K562 (cell line): ENCODE measurements around the gene NUP43.

Experiments used
- CHD1 ChIP-seq: fragments of 200-600 bp; sonication (generic); IDR thresholded peaks from one replicate; pipeline ENCODE4 v1.6.1; 2012; ENCODE audit warnings: mild to moderate bottlenecking, moderate library complexity, low read length, inconsistent platforms
- CHD4 ChIP-seq: fragments of 200-600 bp; sonication (generic); IDR thresholded peaks from 3 replicates; pipeline ENCODE4 v1.6.1; 2012; ENCODE audit warnings: low read depth, mild to moderate bottlenecking, mixed read lengths, low read length, inconsistent platforms; ENCODE audit not compliant: insufficient read depth, insufficient replicate concordance, poor library complexity, severe bottlenecking
- CTCF ChIP-seq, 3 experiments: IDR thresholded peaks in 2 of 3; conservative IDR thresholded peaks in 1 of 3; 2 replicates each; pipeline ENCODE4 v1.5.1; 2011 to 2012; ENCODE audit warnings: low read length in 3 of 3, mild to moderate bottlenecking in 3 of 3, control low read depth in 2 of 3, improper control_type of control experiment in 1 of 3, inconsistent platforms in 1 of 3, low read depth in 1 of 3, mixed read lengths in 1 of 3, moderate library complexity in 1 of 3; ENCODE audit not compliant: insufficient read depth in 2 of 3
- EZH2 ChIP-seq: IDR thresholded peaks from 2 replicates; pipeline ENCODE4 v1.6.1; 2012; ENCODE audit warnings: low read depth, mild to moderate bottlenecking, inconsistent platforms, low read length, borderline replicate concordance
- FOXP4 ChIP-seq: sonication (generic); formaldehyde crosslinking; IDR thresholded peaks from 2 replicates; pipeline ENCODE4 v1.8.0; 2022; ENCODE audit warnings: mild to moderate bottlenecking, missing genetic modification reagents, borderline replicate concordance
- IRF2 ChIP-seq: sonication (generic); formaldehyde crosslinking; IDR thresholded peaks from 2 replicates; pipeline ENCODE4 v1.8.1; 2022; ENCODE audit warnings: mild to moderate bottlenecking, missing genetic modification reagents
- MAFF ChIP-seq: IDR thresholded peaks from 2 replicates; pipeline ENCODE4 v1.6.1; 2012; ENCODE audit warnings: low read length, improper control_type of control experiment
- MTF1 ChIP-seq: fragments of 250-450 bp; sonication (Bioruptor Pico); IDR thresholded peaks from 2 replicates; pipeline ENCODE4 v1.9.0; 2021; ENCODE audit warnings: moderate library complexity, mild to moderate bottlenecking, inconsistent platforms, borderline replicate concordance
- POLR2G ChIP-seq: fragments of 200-400 bp; formaldehyde crosslinking; IDR thresholded peaks from 2 replicates; pipeline ENCODE4 v1.6.1; 2017; ENCODE audit warnings: low read depth, mild to moderate bottlenecking, antibody characterized with exemption, low read length, moderate library complexity
- RFX5 ChIP-seq: IDR thresholded peaks from 2 replicates; pipeline ENCODE4 v1.6.1; 2011; ENCODE audit warnings: low read depth, mild to moderate bottlenecking, improper control_type of control experiment, low read length
- STAG1 ChIP-seq: sonication (generic); formaldehyde crosslinking; IDR thresholded peaks from 2 replicates; pipeline ENCODE4 v1.5.0; 2020; ENCODE audit warnings: missing genetic modification reagents, borderline replicate concordance
- ZNF12 ChIP-seq: sonication (generic); formaldehyde crosslinking; IDR thresholded peaks from 2 replicates; pipeline ENCODE4 v1.4.0; 2020; ENCODE audit warnings: mild to moderate bottlenecking, missing genetic modification reagents
- ZNF184 ChIP-seq: sonication (generic); formaldehyde crosslinking; IDR thresholded peaks from 2 replicates; pipeline ENCODE4 v1.5.0; 2020; ENCODE audit warnings: missing genetic modification reagents
- ZNF253 ChIP-seq: fragments of 250-450 bp; sonication (Bioruptor Pico); conservative IDR thresholded peaks from 2 replicates; pipeline ENCODE4 v1.6.1; 2021; ENCODE audit warnings: mild to moderate bottlenecking

- no peak for TF ChIP-seq ZNF253 (CRISPR knock-in tag)
- TF ChIP-seq RFX5: no peak
- no peak for TF ChIP-seq ZNF12
- no peak for TF ChIP-seq STAG1 (CRISPR knock-in tag)
- no peak for TF ChIP-seq MTF1
- no peak for TF ChIP-seq CHD4
- no peak for TF ChIP-seq IRF2
- no peak for TF ChIP-seq CHD1
- TF ChIP-seq MAFF: no peak
- no peak for TF ChIP-seq ZNF184
- TF ChIP-seq EZH2: no peak
- TF ChIP-seq CTCF (IDR thresholded peaks at IDR 0.05 in 2 of 3, conservative IDR thresholded peaks at IDR 0.05 in 1 of 3; ENCODE audit: insufficient read depth in 2 of 3, low read depth in 1 of 3, low read length in 3 of 3): no peak
- TF ChIP-seq FOXP4 (CRISPR knock-in tag): no peak
- no peak for TF ChIP-seq POLR2G
Observed at GRCh38 chr6:149686230-149686629, 60.1 kb downstream of the NUP43 start.
